Measurements from ENCODE around the gene MYCBP.

DNA sequence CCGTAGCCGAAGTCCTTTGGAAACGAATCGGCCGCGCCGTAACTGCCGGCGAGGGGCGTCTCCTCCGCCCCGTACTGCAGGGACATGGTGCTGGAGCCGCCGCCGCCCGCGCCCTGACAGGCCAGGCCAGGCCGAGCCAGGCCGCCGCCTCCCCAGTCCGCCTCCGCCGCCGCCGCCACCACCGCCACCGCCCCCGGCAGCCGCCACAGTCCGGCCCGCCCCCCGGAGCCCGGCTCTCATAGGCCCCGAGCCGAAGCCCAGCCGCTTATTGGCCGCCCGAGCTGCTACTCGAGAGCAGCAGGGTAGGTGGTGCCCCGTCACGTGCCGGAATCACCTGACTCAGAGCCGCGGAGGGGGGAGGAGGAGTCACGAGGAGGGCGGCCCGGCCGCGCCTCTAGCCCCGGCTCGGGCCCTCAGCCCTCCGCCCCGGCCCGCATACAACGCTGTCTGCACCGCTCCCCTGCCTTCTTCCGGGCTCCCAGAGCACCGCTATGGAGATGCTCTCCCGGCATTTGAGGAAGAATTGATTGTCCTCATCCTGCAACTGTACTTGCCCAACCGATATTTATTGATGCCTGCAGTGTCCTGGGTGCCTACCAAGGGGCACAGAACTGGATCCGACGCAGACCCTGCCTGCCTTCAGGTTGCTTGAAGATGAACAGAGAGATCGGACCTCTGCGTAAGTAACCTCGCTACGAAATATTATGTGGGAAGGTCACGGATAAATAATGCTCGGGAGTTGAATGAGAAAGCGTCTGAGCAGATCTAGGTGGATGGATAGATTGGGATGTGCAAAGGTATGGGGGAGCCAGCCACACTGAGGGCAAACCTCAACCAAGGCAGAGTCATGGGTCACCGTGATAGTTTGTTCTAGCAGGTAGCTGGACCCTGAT is 13.3 kb downstream of the MYCBP start, which contains the start of gene RRAGC:
- TF ChIP-seq YY1 (IDR thresholded peaks at IDR 0.05; ENCODE audit: insufficient read depth, insufficient read length) (no peak), ZNF274 (IDR thresholded peaks at IDR 0.05; ENCODE audit: low read depth, low read length) (no peak)
